HG03095 (cell line): ENCODE measurements around the gene NRXN2.

Source experiments
- ATAC-seq: cut with Tn5 transposase; IDR thresholded peaks from one replicate; pipeline ENCODE4 v1.9.1; 2021; ENCODE audit warnings: moderate library complexity; ENCODE audit not compliant: unreplicated experiment

NRXN2 gene

GRCh38 chr11:64722141-64723065 lies 594 bp downstream of the NRXN2 start:
- no peak for ATAC-seq

GRCh38 chr11:64721359-64721699 lies 1.7 kb downstream of the NRXN2 start:
- no peak for ATAC-seq

- ATAC-seq: no peak
Measured at GRCh38 chr11:64720640-64721358, 2.2 kb downstream of the NRXN2 start.

- no peak for ATAC-seq
Measured at GRCh38 chr11:64720167-64720566, 2.8 kb downstream of the NRXN2 start.

GRCh38 chr11:64719406-64719805 lies 3.6 kb downstream of the NRXN2 start:
- no peak for ATAC-seq

- no peak for ATAC-seq
Measured at GRCh38 chr11:64718780-64719124, 4.2 kb downstream of the NRXN2 start.

- no peak for ATAC-seq
Measured at GRCh38 chr11:64718084-64718779, 4.8 kb downstream of the NRXN2 start.

- ATAC-seq: no peak
Measured at GRCh38 chr11:64717268-64717578, 5.8 kb downstream of the NRXN2 start.

GRCh38 chr11:64716473-64717267 lies 6.3 kb downstream of the NRXN2 start:
- no peak for ATAC-seq

- ATAC-seq: no peak
Measured at GRCh38 chr11:64715756-64716472, 7.1 kb downstream of the NRXN2 start.

GRCh38 chr11:64715110-64715509 lies 7.9 kb downstream of the NRXN2 start:
- ATAC-seq: no peak

GRCh38 chr11:64714666-64715065 lies 8.3 kb downstream of the NRXN2 start:
- ATAC-seq: no peak

- ATAC-seq: no peak
Measured at GRCh38 chr11:64713781-64714363, 9.1 kb downstream of the NRXN2 start.

- ATAC-seq: no peak
Measured at GRCh38 chr11:64713016-64713707, 9.8 kb downstream of the NRXN2 start.

- ATAC-seq: no peak
Measured at GRCh38 chr11:64712430-64713015, 10.5 kb downstream of the NRXN2 start.

- no peak for ATAC-seq
Measured at GRCh38 chr11:64711956-64712362, 11.0 kb downstream of the NRXN2 start.

- no peak for ATAC-seq
Measured at GRCh38 chr11:64711138-64711955, 11.7 kb downstream of the NRXN2 start.

- no peak for ATAC-seq
Measured at GRCh38 chr11:64710418-64711137, 12.4 kb downstream of the NRXN2 start.
